ENCODE measurements around the gene OPCML. TPM values are rescaled to one million over a fixed set of nuclear protein-coding genes. Genes with fewer than 3 reads are reported as not detected.

The OPCML gene
- total RNA-seq, 1 donor from 2014 or later = not detected

DNA sequence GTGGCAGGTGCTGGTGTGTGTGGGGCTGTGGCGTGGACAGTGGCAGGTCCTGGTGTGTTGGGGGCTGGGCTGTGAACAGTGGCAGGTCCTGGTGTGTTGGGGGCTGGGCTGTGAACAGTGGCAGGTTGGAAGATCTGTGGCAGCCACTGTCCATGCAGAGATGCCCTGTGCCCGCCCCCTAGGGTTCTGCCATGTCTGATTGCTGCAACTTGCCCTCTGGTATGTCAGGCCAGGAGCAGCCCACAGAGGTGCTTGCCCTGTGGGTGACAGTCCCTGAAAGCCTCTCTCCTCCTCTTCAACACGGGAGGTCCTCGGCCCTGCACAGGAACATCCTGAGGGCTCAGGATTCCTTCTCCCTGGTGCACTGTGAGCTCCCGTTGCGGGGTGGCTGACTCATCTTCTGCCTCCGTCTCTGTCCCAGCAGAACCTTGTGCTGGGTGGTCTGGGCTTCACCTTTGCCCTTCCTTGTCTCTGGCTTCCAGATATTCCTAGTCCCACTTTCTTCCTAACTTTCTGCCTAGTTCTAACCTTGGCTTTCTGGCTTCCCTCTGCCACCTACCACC, 13.5 kb downstream of the OPCML start:
- DNase-seq (ENCODE audit: low spot score in 2 of 2) = no peak
- H3K4me1 ChIP-seq = no peaks in the 10 kb centered on the region
- no peaks in the 10 kb centered on the region for H3K9me3 ChIP-seq
- H3K4me3 ChIP-seq = no peak overlapping the region
- no peaks in the 10 kb centered on the region for H3K27me3 ChIP-seq
- H3K36me3 ChIP-seq = no peaks in the 10 kb centered on the region
- TF ChIP-seq, protein P1, sequence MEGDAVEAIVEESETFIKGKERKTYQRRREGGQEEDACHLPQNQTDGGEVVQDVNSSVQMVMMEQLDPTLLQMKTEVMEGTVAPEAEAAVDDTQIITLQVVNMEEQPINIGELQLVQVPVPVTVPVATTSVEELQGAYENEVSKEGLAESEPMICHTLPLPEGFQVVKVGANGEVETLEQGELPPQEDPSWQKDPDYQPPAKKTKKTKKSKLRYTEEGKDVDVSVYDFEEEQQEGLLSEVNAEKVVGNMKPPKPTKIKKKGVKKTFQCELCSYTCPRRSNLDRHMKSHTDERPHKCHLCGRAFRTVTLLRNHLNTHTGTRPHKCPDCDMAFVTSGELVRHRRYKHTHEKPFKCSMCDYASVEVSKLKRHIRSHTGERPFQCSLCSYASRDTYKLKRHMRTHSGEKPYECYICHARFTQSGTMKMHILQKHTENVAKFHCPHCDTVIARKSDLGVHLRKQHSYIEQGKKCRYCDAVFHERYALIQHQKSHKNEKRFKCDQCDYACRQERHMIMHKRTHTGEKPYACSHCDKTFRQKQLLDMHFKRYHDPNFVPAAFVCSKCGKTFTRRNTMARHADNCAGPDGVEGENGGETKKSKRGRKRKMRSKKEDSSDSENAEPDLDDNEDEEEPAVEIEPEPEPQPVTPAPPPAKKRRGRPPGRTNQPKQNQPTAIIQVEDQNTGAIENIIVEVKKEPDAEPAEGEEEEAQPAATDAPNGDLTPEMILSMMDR (IDR thresholded peaks at IDR 0.05) = no peak
- no peak overlapping the region for H3K27ac ChIP-seq
- intact Hi-C loops (cut with DNase I) = no loop called here

DNA sequence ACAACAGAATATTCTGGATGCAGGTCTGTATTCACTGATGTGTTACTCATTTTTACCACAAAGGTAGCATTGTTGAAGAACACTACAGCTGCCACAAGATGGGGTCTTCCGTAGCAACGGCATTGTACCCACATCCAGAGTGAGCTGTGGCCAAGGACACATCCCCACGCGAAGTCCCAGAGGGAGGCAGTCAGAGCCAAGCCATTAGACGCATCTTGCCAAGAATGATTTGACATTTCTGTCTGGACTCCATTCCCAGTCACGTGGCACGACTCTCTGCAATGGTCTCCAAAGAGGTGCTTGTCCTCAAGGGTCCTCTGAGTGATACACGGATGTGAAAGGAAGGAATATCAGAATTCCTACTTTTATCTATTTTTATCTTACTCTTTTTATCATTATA, 15.5 kb downstream of the OPCML start:
- Histone ChIP-seq H3K27me3 (no peaks in the 10 kb centered on the region), H3K4me1 (no peaks in the 10 kb centered on the region), H3K27ac (no peak overlapping the region), H3K36me3 (no peaks in the 10 kb centered on the region), H3K4me3 (no peak overlapping the region), H3K9me3 (no peaks in the 10 kb centered on the region)
- TF ChIP-seq, protein P1 (IDR thresholded peaks at IDR 0.05) = no peak
- intact Hi-C loops (cut with DNase I) = no loop called here
- DNase-seq (ENCODE audit: low spot score in 2 of 2) = no peak

GRCh38 chr11:133515107-133515506, 17.2 kb downstream of the OPCML start:
- H3K36me3 ChIP-seq = no peaks in the 10 kb centered on the region
- no peak overlapping the region for H3K27ac ChIP-seq
- H3K4me1 ChIP-seq = no peaks in the 10 kb centered on the region
- no peak overlapping the region for H3K4me3 ChIP-seq
- DNase-seq (ENCODE audit: low spot score in 2 of 2) = no peak
- no peaks in the 10 kb centered on the region for H3K9me3 ChIP-seq
- H3K27me3 ChIP-seq = no peaks in the 10 kb centered on the region
- TF ChIP-seq, protein P1 (IDR thresholded peaks at IDR 0.05) = no peak
- intact Hi-C loops (cut with DNase I) = no loop called here

DNA sequence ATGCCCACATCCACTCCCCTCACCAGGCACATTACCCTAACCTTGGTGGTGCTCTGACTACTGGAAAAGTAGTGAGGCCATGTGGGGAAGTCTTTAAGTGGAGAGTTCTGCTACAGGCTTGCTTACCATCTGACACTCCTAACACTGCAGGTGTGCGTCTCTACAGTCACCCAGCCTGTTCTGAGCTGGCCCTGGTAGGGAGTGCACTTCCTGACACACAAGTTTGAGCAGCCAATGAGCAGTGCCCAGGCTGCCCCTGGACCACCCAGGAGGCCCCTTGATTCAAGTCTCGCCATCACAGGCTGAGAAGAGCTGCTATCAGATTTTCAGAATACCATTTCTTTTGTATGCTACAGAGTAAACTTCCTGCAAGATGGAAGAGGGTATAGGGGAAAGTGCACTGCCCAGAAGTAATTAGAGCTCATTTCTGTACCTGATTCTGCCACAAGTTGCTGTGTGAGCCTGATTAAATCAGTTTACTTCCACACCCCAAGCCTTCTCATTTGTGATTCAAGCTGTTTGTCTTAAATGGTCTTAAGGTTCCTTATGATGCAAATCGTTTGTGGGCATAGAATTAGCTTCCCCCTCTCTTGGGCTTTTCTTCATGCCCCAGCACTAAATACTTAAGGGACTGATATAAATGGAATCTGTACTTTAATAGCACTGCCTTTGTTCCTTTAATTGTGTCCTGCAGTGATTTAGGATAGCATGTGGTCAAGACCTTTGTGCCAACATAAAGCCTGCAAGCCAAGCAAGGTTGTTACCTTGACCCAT, 22.2 kb downstream of the OPCML start:
- intact Hi-C loops (cut with DNase I) = no loop called here
- Histone ChIP-seq H3K27me3 (no peaks in the 10 kb centered on the region), H3K9me3 (no peaks in the 10 kb centered on the region), H3K4me1 (no peaks in the 10 kb centered on the region), H3K36me3 (no peaks in the 10 kb centered on the region), H3K27ac (no peak overlapping the region), H3K4me3 (no peak overlapping the region)
- TF ChIP-seq, protein P1 (IDR thresholded peaks at IDR 0.05) = no peak
- DNase-seq (ENCODE audit: low spot score in 2 of 2) = no peak

DNA sequence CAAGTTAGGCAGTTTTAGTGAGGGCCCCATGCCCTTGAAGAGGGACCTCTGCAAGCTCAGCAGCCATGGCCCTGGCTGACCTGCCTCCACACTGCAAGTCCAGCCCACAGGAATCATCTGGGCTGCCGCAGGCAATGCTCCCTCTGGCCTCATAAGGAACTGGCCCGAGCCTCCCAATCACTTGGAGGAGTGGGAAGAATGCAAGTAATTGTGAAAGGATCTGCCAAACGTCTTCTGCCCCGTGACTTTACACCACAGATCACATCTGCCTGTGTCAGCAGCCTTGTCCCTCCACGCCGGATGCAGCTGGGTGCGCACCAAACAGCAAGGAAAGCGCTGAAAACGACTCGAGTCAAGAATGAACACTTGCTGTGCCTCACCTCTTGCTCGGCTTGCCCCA, 23.8 kb downstream of the OPCML start:
- no peaks in the 10 kb centered on the region for H3K27me3 ChIP-seq
- intact Hi-C loops (cut with DNase I) = no loop called here
- no peak overlapping the region for H3K4me3 ChIP-seq
- H3K27ac ChIP-seq = no peak overlapping the region
- no peaks in the 10 kb centered on the region for H3K36me3 ChIP-seq
- H3K9me3 ChIP-seq = no peaks in the 10 kb centered on the region
- no peak for DNase-seq (ENCODE audit: low spot score in 2 of 2)
- TF ChIP-seq, protein P1 (IDR thresholded peaks at IDR 0.05) = no peak
- H3K4me1 ChIP-seq = no peaks in the 10 kb centered on the region
